Stimulated activated CD8-positive, alpha-beta memory T cell treated with anti-CD3 and anti-CD28 coated beads, Interleukin-12 subunit alpha, Interleukin-12 subunit beta, amount 100 ng/mL, for 24 hours (primary cell): ENCODE measurements around the gene CREB5.
"Not testable (repeated sequence)": the region's sequence is repeated elsewhere in the genome, so short reads cannot be mapped to it uniquely, and the experiment has no call there.

Experiments
- DNase-seq: peaks from one replicate; pipeline ENCODE4 v3.0.0-alpha.2; 2020; ENCODE audit errors: extremely low read depth

CREB5 gene

DNA sequence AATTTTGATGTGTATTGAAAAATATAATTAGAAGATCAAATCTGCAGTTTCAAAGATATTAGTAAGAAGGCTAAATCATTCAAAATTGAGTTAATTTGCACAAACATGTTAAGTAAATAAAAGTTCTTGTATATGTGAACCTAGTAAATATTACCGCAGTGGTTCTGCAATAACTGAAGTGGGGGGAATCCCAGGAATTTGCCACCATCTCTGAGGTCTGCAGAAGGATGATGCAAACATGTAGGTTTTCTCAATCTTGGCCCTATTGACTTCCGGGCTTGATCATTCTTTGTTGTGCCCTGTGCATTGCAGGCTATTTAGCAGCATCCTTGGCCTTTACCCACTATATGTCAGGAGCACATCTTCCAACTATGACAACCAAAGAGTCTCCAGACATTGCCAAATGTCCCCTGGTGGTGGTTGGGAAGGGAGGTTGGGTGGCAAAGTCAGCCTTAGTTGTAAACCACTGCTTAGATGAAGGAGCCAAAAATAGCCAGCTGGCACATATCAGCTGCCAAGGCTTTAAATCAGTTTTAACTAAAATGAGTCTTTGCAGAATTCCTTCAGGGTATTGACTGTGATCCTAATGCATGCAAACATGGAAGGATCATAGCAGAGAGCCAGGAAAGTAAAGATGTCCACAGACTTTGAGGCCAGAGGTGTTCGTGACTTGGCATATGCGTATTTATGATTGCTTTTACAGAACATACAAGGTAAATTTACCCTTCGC is 399.5 kb downstream of the CREB5 start:
- DNase-seq: no peak

DNA sequence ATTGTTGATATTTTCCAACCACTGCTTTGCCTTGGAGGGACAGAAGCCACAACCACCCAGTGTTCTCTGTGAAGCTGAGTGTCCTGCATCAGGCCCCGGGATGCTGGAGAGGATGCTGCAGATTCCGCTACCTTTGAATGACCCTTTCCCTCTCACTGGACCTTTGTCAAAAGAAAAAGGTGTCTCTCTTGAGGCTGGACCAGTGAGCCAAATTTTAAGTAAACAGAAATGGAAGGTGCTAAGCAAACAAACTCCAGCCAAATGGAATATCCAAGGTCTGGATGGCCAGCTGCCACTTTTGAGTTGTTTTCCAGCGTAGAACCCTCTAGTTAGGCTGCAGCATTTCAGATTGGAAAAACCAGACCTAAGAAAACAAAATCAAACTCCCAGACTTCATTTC is 400.3 kb downstream of the CREB5 start:
- DNase-seq: no peak

DNA sequence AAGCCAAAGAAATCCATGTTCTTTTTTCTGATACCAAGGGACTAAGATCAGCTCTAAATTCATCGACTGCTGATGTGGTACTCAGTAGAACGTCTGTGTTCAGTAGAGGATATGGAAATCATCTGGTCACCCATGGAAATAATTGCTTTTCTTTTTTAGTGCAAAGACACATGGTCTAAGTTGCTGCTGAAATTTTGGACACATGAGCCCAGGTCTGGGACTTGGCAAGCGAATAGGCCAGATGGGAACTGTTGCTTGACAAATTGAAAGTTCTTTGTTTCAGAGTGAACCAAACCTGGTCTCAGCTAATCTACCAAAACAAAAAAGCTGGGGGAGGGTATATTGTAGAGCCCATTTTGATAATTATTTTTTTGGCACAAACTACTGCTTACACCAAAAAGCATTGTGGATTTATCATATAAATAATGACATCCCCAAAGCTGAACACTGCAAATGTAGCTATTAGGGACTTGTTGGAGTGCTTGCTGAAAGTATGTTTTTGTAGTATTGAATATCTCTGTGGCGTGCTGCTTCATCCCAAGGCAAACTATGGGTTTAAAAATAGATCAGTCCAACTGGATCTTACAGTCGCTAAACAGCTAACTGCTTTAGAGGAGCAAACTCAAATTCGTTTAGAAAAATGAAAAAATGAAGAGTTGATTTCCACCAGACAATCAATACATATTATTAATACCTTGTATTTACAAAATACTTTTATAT is 401.1 kb downstream of the CREB5 start:
- DNase-seq: no peak

DNA sequence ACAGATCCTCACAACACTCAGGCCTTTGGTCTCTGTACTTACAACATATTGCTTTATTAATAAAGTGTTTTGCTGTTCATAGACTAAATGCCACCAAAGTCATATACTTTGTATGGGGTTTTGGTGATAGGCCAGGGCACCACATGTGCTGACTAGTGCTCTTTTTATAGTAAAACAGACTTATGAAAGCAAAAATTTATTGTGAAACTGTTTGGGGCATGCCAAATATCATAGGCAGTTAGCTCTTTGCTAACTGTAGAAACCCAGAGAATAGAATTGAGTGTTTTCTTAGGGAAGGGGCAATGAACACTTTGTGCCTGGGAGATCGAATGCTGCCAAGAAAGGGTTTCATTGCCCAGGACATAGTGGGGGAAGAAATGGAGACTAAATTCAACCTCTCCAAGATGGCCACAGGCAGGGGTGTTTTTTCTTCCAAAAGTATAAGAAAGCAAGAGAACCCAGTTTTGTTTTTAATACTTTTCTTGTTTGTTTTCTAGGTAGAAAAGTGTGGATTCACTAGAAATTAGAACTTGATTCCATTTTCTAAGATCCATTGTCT is 403.1 kb downstream of the CREB5 start:
- no peak for DNase-seq

DNA sequence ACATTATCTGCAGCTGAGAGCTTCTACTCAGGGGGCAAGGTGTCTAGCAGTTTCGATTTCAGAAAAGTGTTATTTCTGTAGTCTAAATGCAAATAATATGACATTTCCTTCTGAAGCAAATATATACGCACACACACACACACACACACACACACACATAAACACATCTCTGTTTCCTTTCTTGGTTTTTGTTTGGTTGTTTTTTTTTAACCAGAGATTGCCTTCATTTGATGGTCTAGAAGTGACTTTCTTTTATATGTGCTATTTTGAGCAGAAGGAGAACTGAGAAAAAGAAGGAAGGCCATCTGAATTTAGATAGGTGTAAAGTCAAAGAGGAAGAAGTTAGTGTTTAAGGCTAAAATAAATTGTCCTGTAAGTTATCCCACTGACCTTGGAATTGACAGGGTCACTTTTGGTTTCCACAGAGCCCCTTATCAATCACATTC is 403.6 kb downstream of the CREB5 start:
- DNase-seq: no peak

DNA sequence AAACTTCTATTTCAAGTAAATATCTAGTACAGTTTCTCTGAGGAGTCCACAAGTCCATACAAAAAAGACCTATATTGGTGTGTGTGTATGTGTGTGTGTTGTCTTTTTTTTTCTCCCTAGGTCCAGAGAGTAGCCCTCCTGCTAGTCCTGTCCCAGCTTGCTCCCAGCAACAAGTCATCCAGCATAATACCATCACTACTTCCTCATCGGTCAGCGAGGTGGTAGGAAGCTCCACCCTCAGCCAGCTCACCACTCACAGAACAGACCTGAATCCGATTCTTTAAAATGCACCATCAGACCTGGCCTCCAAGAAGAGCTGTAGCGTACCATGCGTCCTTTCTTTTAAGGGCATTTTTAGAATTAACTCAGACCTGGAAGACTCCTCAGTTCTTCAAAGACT is 406.7 kb downstream of the CREB5 start:
- DNase-seq: no peak

DNA sequence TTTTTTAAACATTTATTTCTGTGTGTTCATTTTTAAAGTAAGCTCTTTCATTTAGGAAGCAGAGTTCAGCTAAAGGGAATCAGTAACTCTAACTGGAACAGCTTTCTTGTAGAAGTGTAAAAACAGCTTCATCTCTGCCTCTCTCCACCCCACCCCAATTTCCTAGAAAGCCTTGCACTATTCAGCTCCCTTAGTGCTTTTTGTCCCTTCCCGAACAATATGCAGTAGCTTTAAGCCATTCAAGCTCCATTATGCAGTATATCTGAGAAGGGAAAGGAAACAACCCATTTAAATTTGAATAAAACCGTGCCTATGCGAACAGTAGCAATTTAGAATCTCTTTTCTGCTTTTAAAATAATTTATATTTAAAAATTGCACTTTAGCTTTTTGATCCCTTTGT is 411.3 kb downstream of the CREB5 start:
- no peak for DNase-seq

DNA sequence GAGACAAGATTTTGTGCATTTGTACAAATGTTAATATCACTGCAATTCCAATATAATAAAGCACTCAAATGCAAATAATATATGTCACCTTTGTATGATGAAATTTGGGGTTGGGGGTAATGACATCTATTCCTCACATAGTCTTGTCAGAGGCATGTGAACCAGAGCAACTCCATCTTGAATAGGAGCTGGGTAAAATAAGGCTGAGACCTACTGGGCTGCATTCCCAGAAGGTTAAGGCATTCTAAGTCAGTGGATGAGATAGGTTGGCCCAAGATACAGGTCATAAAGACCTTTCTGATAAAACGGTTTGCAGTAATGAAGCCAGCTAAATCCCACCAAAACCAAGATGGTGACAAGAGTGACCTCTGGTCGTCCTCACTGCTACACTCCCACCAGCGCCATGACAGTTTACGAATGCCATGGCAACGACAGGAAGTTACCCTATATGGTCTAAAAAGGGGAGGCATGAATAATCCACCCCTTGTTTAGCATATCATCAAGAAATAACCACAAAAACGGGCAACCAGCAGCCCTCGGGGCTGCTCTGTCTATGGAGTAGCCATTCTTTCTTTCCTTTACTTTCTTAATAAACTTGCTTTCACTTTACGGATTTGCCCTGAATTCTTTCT is 413.6 kb downstream of the CREB5 start:
- DNase-seq: not testable (repeated sequence)

DNA sequence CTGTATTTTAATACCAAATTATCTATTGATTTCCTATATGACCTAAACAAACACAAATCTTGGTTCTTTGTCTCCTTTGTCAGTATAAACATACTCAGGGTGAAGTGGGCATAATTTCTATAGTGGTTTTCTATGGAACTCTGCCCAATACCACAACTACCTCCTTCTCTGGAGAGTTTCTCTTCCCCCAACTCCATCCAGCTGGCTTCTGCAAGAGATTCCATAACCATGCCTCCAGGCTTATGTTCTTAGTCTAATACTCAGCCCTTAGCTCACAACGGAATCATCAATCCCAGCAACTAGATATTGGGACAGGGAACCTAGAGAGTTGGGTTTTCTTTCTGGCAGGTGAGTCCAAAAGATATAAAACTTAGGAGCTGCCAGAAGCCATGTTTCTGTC is 418.5 kb downstream of the CREB5 start:
- DNase-seq: no peak

DNA sequence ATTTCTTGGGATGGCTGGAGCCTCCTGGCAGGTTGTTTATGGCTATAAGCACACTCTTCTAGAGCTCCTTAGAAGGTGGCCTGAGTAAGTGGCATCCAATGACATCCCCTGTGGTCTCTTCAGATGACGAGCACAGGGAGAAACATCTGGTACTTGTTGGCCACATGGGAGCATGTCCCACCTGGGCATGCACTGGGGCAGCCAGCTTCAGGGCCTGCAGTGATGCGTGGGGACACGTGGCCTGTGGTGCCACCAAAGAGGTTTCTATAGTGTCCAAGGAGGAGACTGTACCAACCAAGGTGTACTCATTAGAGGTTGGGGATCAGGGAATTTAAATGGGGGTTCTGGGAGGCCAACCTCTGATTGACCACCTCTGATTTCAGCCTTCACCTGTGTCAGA is 420.4 kb downstream of the CREB5 start:
- no peak for DNase-seq

DNA sequence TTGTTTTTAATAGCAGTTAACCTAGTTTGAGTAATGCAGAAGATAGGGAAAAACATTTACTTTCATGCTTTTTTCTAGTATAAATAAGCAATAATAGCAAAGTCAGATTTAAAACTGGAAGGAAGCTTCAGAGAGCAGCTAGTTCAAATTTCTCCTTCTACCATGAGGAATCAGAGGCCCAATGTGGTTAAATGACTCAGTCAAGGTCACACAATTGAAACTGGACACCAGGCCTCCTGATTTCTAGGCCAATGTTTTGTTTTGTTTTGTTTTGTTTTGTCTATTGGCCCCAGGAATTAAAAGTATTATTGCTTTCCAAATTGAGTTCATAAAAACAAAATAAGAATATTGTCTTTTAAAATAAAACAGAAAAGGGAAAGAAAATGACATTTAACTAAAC is 423.5 kb downstream of the CREB5 start:
- DNase-seq: no peak

DNA sequence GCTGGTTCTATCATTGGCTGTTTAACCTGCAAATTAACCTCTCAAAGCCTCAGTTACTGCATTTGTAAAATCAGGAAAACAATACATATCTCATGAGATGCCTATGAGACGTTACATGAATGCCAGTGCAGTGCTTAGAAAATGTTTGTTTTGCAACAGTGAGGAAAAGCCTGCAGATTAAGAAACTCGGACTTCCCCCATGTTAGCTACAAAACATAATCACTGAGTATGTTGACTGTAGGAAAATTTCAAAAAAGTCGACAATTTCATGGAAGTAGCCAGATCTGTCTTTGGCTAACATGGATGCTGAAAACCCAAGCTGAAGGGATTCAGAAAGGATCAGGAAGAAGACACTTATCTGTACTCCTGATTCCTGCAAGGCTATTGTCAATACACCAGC is 424.4 kb downstream of the CREB5 start:
- no peak for DNase-seq

DNA sequence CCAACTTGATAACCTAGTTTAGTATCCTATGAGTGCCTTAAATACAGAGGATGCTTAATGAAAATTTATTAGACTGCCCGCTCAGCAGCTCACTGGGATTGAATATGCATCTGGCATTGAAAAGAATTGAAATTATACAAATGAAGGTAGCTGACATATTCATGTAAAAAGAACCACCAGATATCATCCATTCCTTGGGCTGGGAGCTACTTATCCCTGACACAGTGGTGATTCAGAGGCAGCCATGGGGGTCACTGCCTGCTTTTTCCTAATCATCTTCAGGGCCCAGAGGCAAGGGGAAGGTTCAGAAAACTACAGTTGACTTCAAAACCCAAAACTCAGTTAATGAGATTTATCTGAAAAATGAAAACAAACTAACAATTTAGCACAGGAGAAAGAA is 424.9 kb downstream of the CREB5 start:
- no peak for DNase-seq

DNA sequence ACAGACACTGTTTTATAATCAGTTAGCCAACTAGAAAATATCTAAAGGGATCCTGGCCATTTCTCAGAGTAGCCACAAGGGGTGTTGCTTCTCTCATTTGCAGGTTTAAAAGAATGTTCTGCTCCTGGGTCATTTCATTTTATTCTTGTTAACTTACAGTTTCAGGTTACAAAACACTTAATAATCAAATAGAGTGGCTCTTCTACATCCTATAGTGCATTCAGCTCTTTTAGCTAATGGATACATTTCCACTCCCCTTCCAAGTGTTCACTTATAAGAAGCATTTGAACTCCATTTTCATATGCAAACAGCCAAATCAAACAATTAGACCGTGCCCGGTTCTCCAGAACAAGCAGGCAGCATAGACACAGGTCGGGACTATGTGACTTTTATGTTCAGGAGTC is 428.3 kb downstream of the CREB5 start:
- DNase-seq: no peak

DNA sequence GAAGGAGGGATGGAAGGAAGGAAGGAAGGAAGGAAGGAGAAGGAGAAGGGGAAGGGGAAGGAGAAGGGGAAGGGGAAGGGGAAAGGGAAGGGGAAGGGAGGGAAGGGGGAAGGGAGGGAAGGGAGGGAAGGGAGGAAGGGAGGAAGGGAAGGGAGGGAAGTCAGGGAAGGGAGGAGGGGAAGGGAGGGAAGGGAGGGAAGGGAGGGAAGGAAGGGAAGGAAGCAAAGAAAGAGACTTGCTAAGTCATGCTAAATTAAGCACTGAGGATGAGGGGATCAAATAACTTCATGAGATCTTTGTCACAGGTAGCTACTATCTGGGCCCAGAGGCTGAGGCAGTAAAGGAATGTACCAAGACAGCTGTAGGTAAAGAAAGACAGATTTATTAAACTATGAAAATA is 429.4 kb downstream of the CREB5 start:
- DNase-seq: no peak

DNA sequence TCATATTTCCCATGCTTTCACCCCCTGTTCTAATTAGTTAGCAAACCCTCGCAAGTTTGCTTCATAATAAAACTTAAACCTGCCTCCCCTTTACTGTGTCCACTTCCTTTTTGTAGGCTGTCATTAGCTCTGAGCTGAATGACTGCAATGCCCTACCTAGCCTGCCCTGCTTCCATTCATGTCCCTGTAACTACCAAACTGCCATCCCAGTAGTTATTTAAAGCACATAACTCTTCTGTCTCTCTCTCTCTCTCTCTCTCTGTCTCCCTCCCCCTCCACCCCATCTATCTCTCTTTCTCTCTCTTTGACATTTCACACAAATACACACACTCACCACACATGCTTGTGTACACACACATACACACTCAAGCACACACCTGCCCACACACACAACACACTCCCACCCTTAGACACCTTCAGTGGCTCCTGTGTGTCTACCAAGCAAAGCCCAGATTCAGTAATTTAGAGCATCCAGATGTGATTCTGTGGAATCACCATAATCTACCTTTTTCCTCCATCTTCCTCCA is 430.5 kb downstream of the CREB5 start:
- DNase-seq: no peak

DNA sequence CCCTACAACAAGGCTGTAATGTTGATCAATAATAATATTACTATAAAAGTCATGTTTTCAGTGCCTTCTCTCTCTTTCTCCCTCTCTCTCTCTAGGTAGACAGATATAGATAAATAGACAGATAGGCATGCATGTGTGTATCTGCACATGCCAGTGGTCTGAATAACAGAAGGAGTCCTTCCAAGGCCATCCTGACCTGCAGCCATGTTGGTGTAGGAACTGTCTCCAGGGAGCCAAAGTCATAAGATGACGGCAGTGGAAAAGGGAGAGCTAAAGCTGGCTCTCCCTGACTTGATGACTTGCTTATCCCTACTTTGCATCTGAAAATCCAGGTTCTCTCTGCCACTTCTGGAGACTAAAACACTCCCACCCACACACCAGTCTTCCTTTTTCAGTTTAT is 432.8 kb downstream of the CREB5 start:
- no peak for DNase-seq

DNA sequence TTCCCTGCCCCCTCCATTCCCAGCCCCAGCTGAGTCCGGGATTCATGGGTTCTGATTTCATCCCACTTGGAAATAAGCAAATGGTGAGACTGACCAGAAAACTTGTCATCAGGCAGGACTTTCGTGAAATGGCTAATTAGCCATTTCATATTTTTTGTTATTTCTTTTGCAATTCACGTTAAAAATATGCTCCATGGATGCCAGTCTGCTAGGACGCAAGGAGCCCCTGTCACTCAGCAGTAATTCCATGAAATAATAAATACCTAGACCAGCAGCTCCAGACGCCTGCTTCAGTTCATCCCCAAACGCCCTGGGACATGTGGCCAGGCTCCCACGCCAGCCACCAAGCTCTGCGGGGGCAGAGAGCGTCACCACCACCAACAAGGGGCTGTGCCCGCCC is 434.9 kb downstream of the CREB5 start:
- DNase-seq: no peak

DNA sequence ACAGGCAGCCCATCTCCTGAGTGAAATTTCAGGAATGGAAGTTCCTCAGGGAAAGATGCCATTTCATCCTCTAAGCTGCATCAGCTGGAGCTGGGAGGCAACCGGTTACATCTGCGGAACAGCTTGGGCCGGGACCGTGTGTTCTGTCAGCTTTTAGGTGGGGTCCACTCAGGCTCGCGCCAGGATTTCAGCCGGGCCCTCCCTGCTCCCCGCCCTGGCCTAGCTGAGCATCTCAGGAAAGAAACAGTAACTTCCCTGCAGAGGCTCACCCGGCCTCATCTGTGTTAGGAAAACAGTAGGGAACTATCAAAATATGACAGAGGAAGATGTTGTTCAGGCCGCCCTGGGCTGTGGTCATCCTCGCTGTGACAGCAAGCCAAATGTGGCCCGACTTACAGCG is 435.4 kb downstream of the CREB5 start:
- no peak for DNase-seq

DNA sequence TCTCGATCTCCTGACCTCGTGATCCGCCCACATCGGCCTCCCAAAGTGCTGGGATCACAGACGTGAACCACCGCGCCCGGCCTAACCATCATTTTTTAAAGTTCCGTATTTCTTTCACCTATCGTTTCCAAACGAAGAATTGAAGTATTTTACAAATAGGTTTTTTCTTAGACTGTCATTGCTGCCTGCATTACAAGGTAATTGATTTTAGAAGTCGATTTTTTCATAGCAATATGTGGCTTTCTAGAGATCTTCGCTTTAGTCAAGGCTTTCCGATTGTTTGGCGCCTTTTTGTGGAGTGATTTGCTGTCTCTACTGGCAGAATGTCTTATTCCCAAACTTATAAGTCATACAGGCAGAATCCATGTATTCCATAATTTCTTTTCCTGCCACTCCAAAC is 436.6 kb downstream of the CREB5 start:
- DNase-seq: no peak

DNA sequence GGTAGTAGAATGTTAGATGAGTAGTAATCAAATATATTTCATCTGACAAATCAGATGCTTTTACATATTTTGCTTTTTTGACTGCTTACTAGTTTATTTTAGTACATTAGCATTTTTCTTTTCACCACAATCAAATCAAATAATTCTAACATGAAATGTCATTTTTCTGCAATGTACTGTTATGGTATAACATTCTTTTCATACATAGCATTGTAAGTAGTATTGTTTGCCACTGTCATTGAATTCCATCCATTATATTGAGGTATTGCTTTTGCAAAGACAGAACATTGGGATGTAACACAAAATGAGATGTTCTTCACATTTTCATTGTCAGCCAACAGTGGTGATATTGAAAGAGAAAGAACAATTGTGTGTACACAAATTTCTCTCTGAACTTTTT is 438.4 kb downstream of the CREB5 start:
- no peak for DNase-seq

DNA sequence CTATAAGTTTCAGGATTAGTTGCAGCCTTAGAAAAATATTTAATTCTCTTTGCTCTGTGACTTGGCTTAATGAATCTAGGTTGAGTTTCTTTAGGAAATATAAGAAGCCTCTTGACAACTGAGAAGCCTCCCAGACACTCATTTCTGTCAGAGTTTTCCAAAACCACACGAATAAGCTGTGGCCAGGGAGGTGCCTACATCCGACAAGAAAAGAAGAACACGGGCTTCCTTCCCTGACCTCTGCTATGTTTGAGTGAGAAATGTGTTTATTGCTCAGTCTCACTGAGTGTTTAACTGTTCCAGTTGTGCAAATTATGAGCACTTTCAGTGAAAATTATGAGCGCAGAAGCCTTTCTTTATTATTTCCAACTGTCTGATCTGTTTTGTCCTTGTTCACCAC is 440.8 kb downstream of the CREB5 start:
- DNase-seq: no peak
